Measurements from ENCODE around the gene ADAMTS8. TPM values are rescaled to one million over a fixed set of nuclear protein-coding genes. Genes with fewer than 3 reads are reported as not detected.
A peak's percentile ranks its signal among the peaks of the same experiment; 100 is the strongest.

ADAMTS8 gene
- total RNA-seq, 1 donor from 2014 or later: 0.21 TPM

- Mint-ChIP-seq H3K36me3 (ENCODE audit: low read depth) (no peaks in the 10 kb centered on the region), H3K4me1 (peaks cover 14% of the 10 kb centered on the region), H3K27me3 (ENCODE audit: low read depth) (peaks cover 69% of the 10 kb centered on the region), H3K4me3 (no peak overlapping the region), H3K9me3 (no peaks in the 10 kb centered on the region), H3K27ac (ENCODE audit: unreplicated experiment) (no peak overlapping the region)
- no peak for TF ChIP-seq CTCF (conservative IDR thresholded peaks at IDR 0.05)
- no peak for DNase-seq (ENCODE audit: low read depth, low spot score)
These were observed 3.7 kb downstream of the ADAMTS8 start for GRCh38 chr11:130424613-130425140.

GRCh38 chr11:130423541-130424142, 4.8 kb downstream of the ADAMTS8 start:
- Mint-ChIP-seq H3K36me3 (ENCODE audit: low read depth) (no peaks in the 10 kb centered on the region), H3K9me3 (no peaks in the 10 kb centered on the region), H3K27me3 (ENCODE audit: low read depth) (peaks cover 58% of the 10 kb centered on the region), H3K4me3 (no peak overlapping the region), H3K4me1 (peaks cover 8% of the 10 kb centered on the region), H3K27ac (ENCODE audit: unreplicated experiment) (no peak overlapping the region)
- no peak for DNase-seq (ENCODE audit: low read depth, low spot score)
- no peak for TF ChIP-seq CTCF (conservative IDR thresholded peaks at IDR 0.05)

GRCh38 chr11:130422251-130422995, 6.0 kb downstream of the ADAMTS8 start:
- H3K27me3 Mint-ChIP-seq (ENCODE audit: low read depth): peaks cover 52% of the 10 kb centered on the region
- H3K36me3 Mint-ChIP-seq (ENCODE audit: low read depth): no peaks in the 10 kb centered on the region
- H3K9me3 Mint-ChIP-seq: no peaks in the 10 kb centered on the region
- TF ChIP-seq CTCF (conservative IDR thresholded peaks at IDR 0.05): no peak
- peaks cover 5% of the 10 kb centered on the region for H3K4me1 Mint-ChIP-seq
- no peak for DNase-seq (ENCODE audit: low read depth, low spot score)
- H3K27ac Mint-ChIP-seq (ENCODE audit: unreplicated experiment): no peak overlapping the region
- H3K4me3 Mint-ChIP-seq: no peak overlapping the region

GRCh38 chr11:130421697-130422096, 6.7 kb downstream of the ADAMTS8 start:
- H3K4me3 Mint-ChIP-seq: no peak overlapping the region
- peaks cover under 1% of the 10 kb centered on the region for H3K4me1 Mint-ChIP-seq
- H3K27me3 Mint-ChIP-seq (ENCODE audit: low read depth): peaks cover 45% of the 10 kb centered on the region
- DNase-seq (ENCODE audit: low read depth, low spot score): no peak
- no peaks in the 10 kb centered on the region for H3K36me3 Mint-ChIP-seq (ENCODE audit: low read depth)
- H3K9me3 Mint-ChIP-seq: no peaks in the 10 kb centered on the region
- no peak overlapping the region for H3K27ac Mint-ChIP-seq (ENCODE audit: unreplicated experiment)
- no peak for TF ChIP-seq CTCF (conservative IDR thresholded peaks at IDR 0.05)

GRCh38 chr11:130421199-130421585, 7.2 kb downstream of the ADAMTS8 start:
- no peak for TF ChIP-seq CTCF (conservative IDR thresholded peaks at IDR 0.05)
- Mint-ChIP-seq H3K27ac (ENCODE audit: unreplicated experiment) (peak overlapping the region; percentile 45), H3K27me3 (ENCODE audit: low read depth) (peaks cover 40% of the 10 kb centered on the region), H3K36me3 (ENCODE audit: low read depth) (no peaks in the 10 kb centered on the region), H3K4me3 (no peak overlapping the region), H3K9me3 (no peaks in the 10 kb centered on the region), H3K4me1 (peaks cover 5% of the 10 kb centered on the region)
- no peak for DNase-seq (ENCODE audit: low read depth, low spot score)
